PC-9 (cell line): ENCODE measurements around the gene MYO18B.

Source experiments
- EZH2 ChIP-seq: fragments of 200-600 bp; sonication (generic); IDR thresholded peaks from 2 replicates; pipeline ENCODE4 v1.8.0; 2017; ENCODE audit warnings: antibody characterized with exemption, low read depth
- TF ChIP-seq, protein P1 (sequence below): fragments of 200-600 bp; sonication (generic); conservative IDR thresholded peaks from 2 replicates; pipeline ENCODE4 v1.6.1; 2017; ENCODE audit warnings: mixed run types, antibody characterized with exemption, mild to moderate bottlenecking, moderate library complexity

- TF ChIP-seq, protein P1, sequence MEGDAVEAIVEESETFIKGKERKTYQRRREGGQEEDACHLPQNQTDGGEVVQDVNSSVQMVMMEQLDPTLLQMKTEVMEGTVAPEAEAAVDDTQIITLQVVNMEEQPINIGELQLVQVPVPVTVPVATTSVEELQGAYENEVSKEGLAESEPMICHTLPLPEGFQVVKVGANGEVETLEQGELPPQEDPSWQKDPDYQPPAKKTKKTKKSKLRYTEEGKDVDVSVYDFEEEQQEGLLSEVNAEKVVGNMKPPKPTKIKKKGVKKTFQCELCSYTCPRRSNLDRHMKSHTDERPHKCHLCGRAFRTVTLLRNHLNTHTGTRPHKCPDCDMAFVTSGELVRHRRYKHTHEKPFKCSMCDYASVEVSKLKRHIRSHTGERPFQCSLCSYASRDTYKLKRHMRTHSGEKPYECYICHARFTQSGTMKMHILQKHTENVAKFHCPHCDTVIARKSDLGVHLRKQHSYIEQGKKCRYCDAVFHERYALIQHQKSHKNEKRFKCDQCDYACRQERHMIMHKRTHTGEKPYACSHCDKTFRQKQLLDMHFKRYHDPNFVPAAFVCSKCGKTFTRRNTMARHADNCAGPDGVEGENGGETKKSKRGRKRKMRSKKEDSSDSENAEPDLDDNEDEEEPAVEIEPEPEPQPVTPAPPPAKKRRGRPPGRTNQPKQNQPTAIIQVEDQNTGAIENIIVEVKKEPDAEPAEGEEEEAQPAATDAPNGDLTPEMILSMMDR = no peak
- no peak for TF ChIP-seq EZH2
Observed at GRCh38 chr22:26055693-26056092, 313.7 kb downstream of the MYO18B start.
